SJSA1 (cell line): ENCODE data around the gene QSOX1. TPM values are rescaled to one million over a fixed set of nuclear protein-coding genes. Genes with fewer than 3 reads are reported as not detected.

Experiments
- DNase-seq, 2 experiments: peaks; one replicate each; pipeline ENCODE4 v3.0.0-alpha.2; 2015 to 2020; ENCODE audit warnings: low spot score in 2 of 2, low read depth in 1 of 2
- H3K27ac ChIP-seq: fragments of 250-450 bp; sonication (Bioruptor Pico); 2 replicates; pipeline ENCODE4 v1.5.1; 2020; ENCODE audit warnings: mild to moderate bottlenecking, moderate library complexity
- H3K27me3 ChIP-seq: fragments of 250-450 bp; sonication (Bioruptor Pico); replicated peaks from 2 replicates; pipeline ENCODE4 v1.5.1; 2020; ENCODE audit warnings: mild to moderate bottlenecking, moderate library complexity
- H3K36me3 ChIP-seq: fragments of 250-450 bp; sonication (Bioruptor Pico); 2 replicates; pipeline ENCODE4 v1.5.1; 2020; ENCODE audit warnings: mild to moderate bottlenecking
- H3K4me1 ChIP-seq: fragments of 250-450 bp; sonication (Bioruptor Pico); replicated peaks from 2 replicates; pipeline ENCODE4 v1.6.1; 2021; ENCODE audit warnings: mild to moderate bottlenecking
- H3K4me3 ChIP-seq: fragments of 250-450 bp; sonication (Bioruptor Pico); 2 replicates; pipeline ENCODE4 v1.5.1; 2020; ENCODE audit warnings: mild to moderate bottlenecking
- H3K9me3 ChIP-seq: fragments of 250-450 bp; sonication (Bioruptor Pico); replicated peaks from 2 replicates; pipeline ENCODE4 v1.5.1; 2020; ENCODE audit warnings: mild to moderate bottlenecking
- total RNA-seq: library from RNA; depleted of rRNA; stranded (reverse); fragments of >200 nt; shearing (Covaris generic); gene quantifications from 2 replicates; pipeline ENCODE4 v1.2.3, GENCODE V29; 2014

The QSOX1 gene
- total RNA-seq, 1 experiment from 2014 or later: 163 TPM

- Histone ChIP-seq H3K36me3 (no peaks in the 10 kb centered on the region), H3K27me3 (no peaks in the 10 kb centered on the region), H3K4me3 (no peak overlapping the region), H3K4me1 (peaks cover 4% of the 10 kb centered on the region; the same call in 1 of the 2 replicates), H3K9me3 (no peaks in the 10 kb centered on the region; the same call in 1 of the 2 replicates), H3K27ac (no peak overlapping the region)
- no peak for DNase-seq
Observed at GRCh38 chr1:180136331-180136967, 18.2 kb upstream of the QSOX1 start.

- Histone ChIP-seq H3K27me3 (no peaks in the 10 kb centered on the region), H3K4me3 (no peak overlapping the region), H3K4me1 (no peaks in the 10 kb centered on the region), H3K27ac (no peak overlapping the region), H3K9me3 (no peaks in the 10 kb centered on the region; the same call in 1 of the 2 replicates), H3K36me3 (no peaks in the 10 kb centered on the region)
- no peak for DNase-seq
Observed at GRCh38 chr1:180136968-180137356, 17.7 kb upstream of the QSOX1 start.

GRCh38 chr1:180137776-180138175 lies 16.9 kb upstream of the QSOX1 start:
- Histone ChIP-seq H3K9me3 (no peaks in the 10 kb centered on the region; the same call in 1 of the 2 replicates), H3K27me3 (no peaks in the 10 kb centered on the region), H3K4me3 (no peak overlapping the region), H3K36me3 (no peaks in the 10 kb centered on the region), H3K4me1 (no peaks in the 10 kb centered on the region), H3K27ac (no peak overlapping the region)
- DNase-seq: no peak

- DNase-seq: no peak
- Histone ChIP-seq H3K9me3 (no peaks in the 10 kb centered on the region), H3K4me1 (no peaks in the 10 kb centered on the region), H3K27ac (no peak overlapping the region), H3K4me3 (no peak overlapping the region), H3K36me3 (no peaks in the 10 kb centered on the region), H3K27me3 (no peaks in the 10 kb centered on the region)
Observed at GRCh38 chr1:180141381-180141934, 13.2 kb upstream of the QSOX1 start.

GRCh38 chr1:180143359-180143758 lies 11.3 kb upstream of the QSOX1 start:
- Histone ChIP-seq H3K27ac (no peak overlapping the region), H3K36me3 (no peaks in the 10 kb centered on the region), H3K27me3 (no peaks in the 10 kb centered on the region), H3K9me3 (no peaks in the 10 kb centered on the region), H3K4me3 (no peak overlapping the region), H3K4me1 (no peaks in the 10 kb centered on the region)
- DNase-seq: no peak

GRCh38 chr1:180144659-180145357 lies 9.9 kb upstream of the QSOX1 start:
- no peak overlapping the region for H3K4me3 ChIP-seq
- H3K9me3 ChIP-seq: no peaks in the 10 kb centered on the region
- H3K4me1 ChIP-seq: no peaks in the 10 kb centered on the region
- no peak for DNase-seq
- H3K27me3 ChIP-seq: no peaks in the 10 kb centered on the region
- H3K27ac ChIP-seq: no peak overlapping the region
- no peaks in the 10 kb centered on the region for H3K36me3 ChIP-seq

DNA sequence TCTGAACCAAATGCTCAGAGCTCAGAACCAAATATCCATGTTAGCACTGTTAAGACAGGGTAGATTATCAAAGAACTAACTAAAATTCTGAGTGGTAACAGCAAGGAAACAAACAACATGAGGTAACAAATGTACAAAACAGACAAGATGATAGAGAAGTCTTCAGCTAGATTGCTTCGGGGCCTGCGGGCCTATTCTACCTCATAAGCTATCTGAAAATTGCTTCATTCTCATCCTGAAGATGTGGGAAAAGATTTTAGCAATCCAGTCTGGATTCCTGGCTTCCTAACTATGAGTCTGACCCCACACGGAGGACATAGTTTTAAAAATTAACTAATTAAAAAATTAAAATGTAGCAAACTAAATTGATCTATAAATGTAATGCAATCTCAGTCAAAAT lies 9.2 kb upstream of the QSOX1 start:
- Histone ChIP-seq H3K4me3 (no peak overlapping the region), H3K9me3 (no peaks in the 10 kb centered on the region), H3K4me1 (no peaks in the 10 kb centered on the region; the same call in 1 of the 2 replicates), H3K36me3 (no peaks in the 10 kb centered on the region), H3K27ac (no peak overlapping the region), H3K27me3 (no peaks in the 10 kb centered on the region)
- DNase-seq: no peak

DNA sequence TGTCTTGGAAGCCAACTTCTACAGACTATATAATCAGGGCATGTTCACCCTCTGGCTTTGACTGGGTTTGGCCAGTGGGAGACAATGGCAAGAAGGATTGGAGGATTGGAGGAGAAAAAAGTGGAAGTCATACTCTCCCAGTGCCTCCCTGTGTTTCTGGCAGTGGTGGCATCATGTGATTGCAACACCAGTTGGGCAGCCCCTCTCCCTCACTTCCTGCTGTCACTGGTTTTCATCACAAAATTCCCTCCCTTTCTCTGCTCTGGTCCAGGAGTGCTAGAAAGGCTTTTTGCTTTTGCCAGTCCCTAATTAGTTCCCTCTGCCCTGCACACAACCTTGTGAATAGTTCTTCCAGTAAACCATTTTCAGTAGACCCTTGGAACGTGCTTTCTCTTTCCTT lies 3.7 kb upstream of the QSOX1 start:
- H3K9me3 ChIP-seq: no peaks in the 10 kb centered on the region
- no peak for DNase-seq

DNA sequence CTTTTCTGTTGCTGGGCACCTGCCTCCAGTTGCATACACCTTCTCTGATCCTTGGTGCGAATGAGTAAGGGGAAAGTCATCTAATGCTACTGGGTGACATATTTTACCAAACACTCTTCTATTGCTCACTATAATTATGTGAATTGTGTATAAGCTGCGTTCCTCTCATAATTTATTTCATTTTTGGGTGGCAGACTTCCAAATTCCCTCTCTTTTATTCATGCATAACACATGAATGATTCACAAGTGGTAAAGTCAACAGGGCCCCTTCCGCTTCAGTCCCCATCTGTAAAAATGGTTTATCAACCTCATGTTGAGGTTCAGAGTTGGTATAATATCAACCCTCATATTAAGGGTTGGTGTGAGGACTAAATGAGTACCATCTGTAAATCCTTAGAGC lies 3.2 kb upstream of the QSOX1 start:
- no peak overlapping the region for H3K4me3 ChIP-seq
- DNase-seq: peak in 1 of 2 experiments; percentile 76
- no peaks in the 10 kb centered on the region for H3K9me3 ChIP-seq
- H3K27ac ChIP-seq: peak overlapping the region; percentile 55
- peaks cover 49% of the 10 kb centered on the region for H3K4me1 ChIP-seq
- H3K27me3 ChIP-seq: no peaks in the 10 kb centered on the region
- H3K36me3 ChIP-seq: no peaks in the 10 kb centered on the region; the same call in 1 of the 2 replicates

More for the DNA sequence above, 3.7 kb upstream of the QSOX1 start:
- no peaks in the 10 kb centered on the region for H3K36me3 ChIP-seq
- H3K4me3 ChIP-seq: no peak overlapping the region
- peak overlapping the region; percentile 55 for H3K27ac ChIP-seq
- no peaks in the 10 kb centered on the region for H3K27me3 ChIP-seq
- H3K4me1 ChIP-seq: peaks cover 44% of the 10 kb centered on the region

DNA sequence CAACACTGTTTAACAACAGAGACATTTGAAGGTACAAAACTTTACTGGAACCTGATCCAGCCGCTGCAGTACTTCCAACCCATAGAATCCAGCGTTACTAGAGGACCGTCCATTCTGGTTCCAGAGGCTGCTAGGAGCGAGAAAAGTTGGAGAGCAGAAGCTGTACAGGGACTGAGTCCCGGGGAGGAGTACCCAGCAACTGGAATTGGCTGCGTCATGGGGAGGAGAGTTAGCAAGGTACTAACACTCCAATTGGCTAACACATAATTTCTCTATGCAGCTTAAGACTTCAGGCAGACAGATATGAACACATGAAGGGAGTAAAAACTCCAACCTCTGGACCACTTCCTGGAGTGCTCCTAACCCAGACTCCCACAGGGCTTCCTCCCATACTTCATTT lies 2.1 kb upstream of the QSOX1 start:
- no peaks in the 10 kb centered on the region; the same call in 1 of the 2 replicates for H3K36me3 ChIP-seq
- peak overlapping the region; percentile 55 for H3K27ac ChIP-seq

DNA sequence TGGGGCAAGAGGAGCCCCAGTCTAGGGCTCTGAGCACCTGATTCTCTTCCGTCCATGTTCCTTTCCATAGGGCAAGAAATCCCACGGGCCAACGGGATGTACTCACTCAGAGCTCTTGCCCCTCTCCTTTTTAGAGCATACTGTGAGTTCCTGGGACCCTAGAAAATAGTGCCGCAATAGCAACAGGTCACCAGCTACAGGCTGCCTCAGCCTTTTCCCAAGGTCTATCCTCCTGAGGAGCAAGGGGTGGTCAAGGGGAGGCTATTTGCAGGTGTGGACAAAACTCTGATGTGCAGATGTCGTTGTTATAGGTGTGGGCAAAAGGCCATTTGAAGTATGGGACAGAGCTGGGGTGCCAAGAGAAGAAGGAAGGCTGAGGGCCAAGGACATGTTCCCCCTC lies 1.6 kb upstream of the QSOX1 start:
- Histone ChIP-seq H3K4me3 (no peak overlapping the region), H3K27me3 (no peaks in the 10 kb centered on the region), H3K9me3 (no peaks in the 10 kb centered on the region), H3K4me1 (peaks cover 62% of the 10 kb centered on the region), H3K36me3 (no peaks in the 10 kb centered on the region; the same call in 1 of the 2 replicates), H3K27ac (no peak overlapping the region)
- no peak for DNase-seq

More for the DNA sequence above, 2.1 kb upstream of the QSOX1 start:
- no peaks in the 10 kb centered on the region for H3K9me3 ChIP-seq
- peaks cover 60% of the 10 kb centered on the region for H3K4me1 ChIP-seq
- H3K4me3 ChIP-seq: no peak overlapping the region
- H3K27me3 ChIP-seq: no peaks in the 10 kb centered on the region
- no peak for DNase-seq

GRCh38 chr1:180154003-180154324 lies 705 bp upstream of the QSOX1 start:
- peaks cover 62% of the 10 kb centered on the region for H3K4me1 ChIP-seq
- H3K9me3 ChIP-seq: no peaks in the 10 kb centered on the region
- peak overlapping the region; percentile 88 for H3K27ac ChIP-seq
- no peak for DNase-seq
- H3K27me3 ChIP-seq: no peaks in the 10 kb centered on the region
- H3K4me3 ChIP-seq: peak overlapping the region; percentile 92
- no peaks in the 10 kb centered on the region; the same call in 1 of the 2 replicates for H3K36me3 ChIP-seq

DNA sequence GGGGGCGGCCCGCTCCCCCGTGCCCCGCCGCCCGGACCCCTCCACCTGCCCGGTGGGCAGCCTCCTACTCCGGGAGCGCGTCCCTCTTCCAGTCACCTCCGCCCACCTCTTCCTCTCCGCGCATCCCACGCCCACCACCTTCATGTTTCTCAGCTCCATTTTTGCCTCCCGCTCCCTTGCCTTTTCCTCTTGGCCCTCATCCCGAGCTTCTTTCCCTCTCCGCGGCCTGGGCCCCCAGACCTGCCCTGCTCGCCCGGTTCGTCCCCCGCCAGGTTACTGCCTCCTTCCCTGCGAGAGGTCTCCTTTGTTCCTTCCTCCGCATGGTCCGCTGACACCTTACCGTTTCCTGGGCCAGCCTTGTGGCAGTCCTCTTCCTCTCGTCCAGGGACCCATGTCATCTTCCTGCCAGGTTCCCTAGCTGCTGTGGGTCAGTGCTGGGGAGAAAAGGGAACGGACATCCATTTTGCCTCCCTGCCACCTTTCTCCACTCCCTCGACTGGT lies 563 bp downstream of the QSOX1 start:
- peaks cover 62% of the 10 kb centered on the region for H3K4me1 ChIP-seq
- no peak for DNase-seq

DNA sequence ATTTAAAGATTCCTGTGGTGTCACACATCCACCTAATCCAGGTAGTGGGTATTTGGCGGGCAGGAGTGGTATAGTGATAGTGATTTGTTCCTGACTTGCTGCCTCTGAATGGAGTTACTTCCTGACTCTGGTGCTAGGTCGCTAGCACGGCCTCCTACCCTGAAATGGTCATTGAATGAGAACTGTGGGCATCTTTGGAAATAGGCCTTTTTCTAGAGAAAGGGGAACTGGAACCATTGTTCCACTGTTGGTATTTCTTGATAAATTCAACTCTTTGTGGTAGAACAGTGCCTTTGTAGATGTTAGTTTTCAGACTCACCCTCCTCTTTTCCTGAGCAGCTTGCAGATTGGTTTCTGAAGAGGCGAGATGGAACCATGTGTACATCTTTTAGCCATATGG lies 1.5 kb downstream of the QSOX1 start:
- no peaks in the 10 kb centered on the region for H3K27me3 ChIP-seq
- H3K4me1 ChIP-seq: peaks cover 55% of the 10 kb centered on the region
- no peaks in the 10 kb centered on the region; the same call in 1 of the 2 replicates for H3K36me3 ChIP-seq
- no peak for DNase-seq
- no peaks in the 10 kb centered on the region for H3K9me3 ChIP-seq
- no peak overlapping the region; the same call in 1 of the 2 replicates for H3K4me3 ChIP-seq
- H3K27ac ChIP-seq: no peak overlapping the region; the same call in 1 of the 2 replicates

More for the DNA sequence above, 563 bp downstream of the QSOX1 start:
- Histone ChIP-seq H3K27me3 (no peaks in the 10 kb centered on the region), H3K9me3 (no peaks in the 10 kb centered on the region), H3K27ac (peak overlapping the region; percentile 62), H3K36me3 (no peaks in the 10 kb centered on the region; the same call in 1 of the 2 replicates), H3K4me3 (peak overlapping the region; percentile 92)
